ENCODE results near the gene CALN1. TPM values are rescaled to one million over a fixed set of nuclear protein-coding genes. Genes with fewer than 3 reads are reported as not detected.

The CALN1 gene
- total RNA-seq, 6 experiments from 2014 or later, result 0.06 to 0.98 (median 0.34) TPM

- H3K9me3 ChIP-seq, result no peaks in the 10 kb centered on the region
- TF ChIP-seq CTCF (IDR thresholded peaks at IDR 0.05) (no peak), POLR2A (IDR thresholded peaks at IDR 0.05) (no peak)
- ATAC-seq (no peak), DNase-seq (no peak)
- H3K4me3 ChIP-seq, result no peak overlapping the region
- H3K27me3 ChIP-seq, result no peaks in the 10 kb centered on the region
- H3K4me1 ChIP-seq, result no peaks in the 10 kb centered on the region
- no peaks in the 10 kb centered on the region for H3K36me3 ChIP-seq
- H3K27ac ChIP-seq, result no peak overlapping the region
- intact Hi-C loops (cut with DNase I), result no loop called here
These were observed 347.2 kb downstream of the CALN1 start for GRCh38 chr7:72064916-72065315.

- no peaks in the 10 kb centered on the region for H3K9me3 ChIP-seq
- no peaks in the 10 kb centered on the region for H3K36me3 ChIP-seq
- no peak for DNase-seq
- H3K4me1 ChIP-seq, result no peaks in the 10 kb centered on the region
- no peaks in the 10 kb centered on the region for H3K27me3 ChIP-seq
- no peak overlapping the region for H3K4me3 ChIP-seq
- intact Hi-C loops (cut with DNase I), result no loop called here
- no peak for TF ChIP-seq POLR2A (IDR thresholded peaks at IDR 0.05)
- no peak for TF ChIP-seq CTCF (IDR thresholded peaks at IDR 0.05)
- no peak overlapping the region for H3K27ac ChIP-seq
- ATAC-seq, result no peak
These were observed 348.8 kb downstream of the CALN1 start for GRCh38 chr7:72063330-72063729.

- H3K9me3 ChIP-seq, result no peaks in the 10 kb centered on the region
- no peaks in the 10 kb centered on the region for H3K4me1 ChIP-seq
- no peaks in the 10 kb centered on the region for H3K36me3 ChIP-seq
- no peak overlapping the region for H3K4me3 ChIP-seq
- 28% methylated on average over 1 of the region's 1 CpG for WGBS (ENCODE audit: insufficient coverage, low coverage, low lambda C conversion rate, missing lambda C conversion rate)
- TF ChIP-seq CTCF (IDR thresholded peaks at IDR 0.05), result no peak
- no peak for TF ChIP-seq POLR2A (IDR thresholded peaks at IDR 0.05)
- DNase-seq (no peak), ATAC-seq (no peak)
- H3K27me3 ChIP-seq, result no peaks in the 10 kb centered on the region
- intact Hi-C loops (cut with DNase I), result no loop called here
- H3K27ac ChIP-seq, result no peak overlapping the region
These were observed 349.5 kb downstream of the CALN1 start for GRCh38 chr7:72062666-72063065.

- ATAC-seq (no peak), DNase-seq (no peak)
- Histone ChIP-seq H3K4me3 (no peak overlapping the region), H3K27ac (no peak overlapping the region), H3K27me3 (no peaks in the 10 kb centered on the region), H3K9me3 (no peaks in the 10 kb centered on the region), H3K4me1 (no peaks in the 10 kb centered on the region), H3K36me3 (no peaks in the 10 kb centered on the region)
- WGBS (ENCODE audit: insufficient coverage, low coverage, low lambda C conversion rate, missing lambda C conversion rate), result 22% methylated on average over 3 of the region's 3 CpGs
- intact Hi-C loops (cut with DNase I), result no loop called here
- TF ChIP-seq CTCF (IDR thresholded peaks at IDR 0.05) (no peak), POLR2A (IDR thresholded peaks at IDR 0.05) (no peak)
These were observed 352.2 kb downstream of the CALN1 start for GRCh38 chr7:72059925-72060324.

GRCh38 chr7:72058579-72058978, 353.6 kb downstream of the CALN1 start:
- Histone ChIP-seq H3K27ac (no peak overlapping the region), H3K4me1 (no peaks in the 10 kb centered on the region), H3K9me3 (no peaks in the 10 kb centered on the region), H3K4me3 (no peak overlapping the region), H3K27me3 (no peaks in the 10 kb centered on the region), H3K36me3 (no peaks in the 10 kb centered on the region)
- WGBS (ENCODE audit: insufficient coverage, low coverage, low lambda C conversion rate, missing lambda C conversion rate), result 30% methylated on average over 8 of the region's 8 CpGs
- ATAC-seq, result peak in 3 of 4 donors; percentile 35 to 40 (median 39)
- peak in 2 of 3 donors; percentile 36 to 52 for DNase-seq
- intact Hi-C loops (cut with DNase I), result no loop called here
- TF ChIP-seq CTCF (IDR thresholded peaks at IDR 0.05) (no peak), POLR2A (IDR thresholded peaks at IDR 0.05) (no peak)
